Retinal pigment epithelial cell (primary cell): Measurements from ENCODE around the gene TTYH3.

ENCODE experiments used
- DNase-seq: peaks from one replicate; pipeline ENCODE4 v3.0.0-alpha.2; 2010; ENCODE audit warnings: low read depth
- H3K4me3 ChIP-seq: 2 replicates; pipeline ENCODE4 v1.5.1; 2011; ENCODE audit warnings: mild to moderate bottlenecking, low read length, control low read depth, moderate library complexity
- CTCF ChIP-seq: conservative IDR thresholded peaks from 2 replicates; pipeline ENCODE4 v1.5.1; 2011; ENCODE audit warnings: low read depth, low read length, control low read depth, inconsistent platforms

The TTYH3 gene

GRCh38 chr7:2684501-2684900, 52.7 kb downstream of the TTYH3 start:
- TF ChIP-seq CTCF, result no peak
- DNase-seq, result no peak
- no peak overlapping the region for H3K4me3 ChIP-seq

GRCh38 chr7:2686101-2686500, 54.3 kb downstream of the TTYH3 start:
- no peak for DNase-seq
- TF ChIP-seq CTCF, result no peak

GRCh38 chr7:2687338-2687869, 55.6 kb downstream of the TTYH3 start:
- TF ChIP-seq CTCF, result no peak
- no peak overlapping the region for H3K4me3 ChIP-seq
- DNase-seq, result no peak

More at GRCh38 chr7:2686101-2686500, 54.3 kb downstream of the TTYH3 start:
- H3K4me3 ChIP-seq, result no peak overlapping the region

- TF ChIP-seq CTCF, result no peak
- no peak for DNase-seq
- H3K4me3 ChIP-seq, result no peak within 1 kb of the TSS
Measured at GRCh38 chr7:2687881-2688318, 56.1 kb downstream of the TTYH3 start, which contains the start of gene AMZ1. AMZ1 (plus strand) TSS chr7:2688202; CDS start chr7:2700452, 12,250 bp downstream.

GRCh38 chr7:2688409-2689342, 56.9 kb downstream of the TTYH3 start:
- no peak overlapping the region for H3K4me3 ChIP-seq
- DNase-seq, result no peak
- no peak for TF ChIP-seq CTCF

- TF ChIP-seq CTCF, result no peak
- H3K4me3 ChIP-seq, result no peak overlapping the region
- DNase-seq, result no peak
Measured at GRCh38 chr7:2689343-2689847, 57.6 kb downstream of the TTYH3 start.
